Hepatocyte (in vitro differentiated cells): ENCODE measurements around the gene LIPA. TPM values are rescaled to one million over a fixed set of nuclear protein-coding genes. Genes with fewer than 3 reads are reported as not detected.

ENCODE experiments used
- DNase-seq: peaks from one replicate; pipeline ENCODE4 v3.0.0-alpha.2; 2016; ENCODE audit warnings: low spot score
- H2AFZ ChIP-seq: fragments of 200-600 bp; sonication (generic); 2 replicates; pipeline ENCODE4 v1.6.0; 2016; ENCODE audit warnings: antibody characterized with exemption, mild to moderate bottlenecking
- H3K27ac ChIP-seq: fragments of 200-600 bp; sonication (generic); 2 replicates; pipeline ENCODE4 v1.5.1; 2016; ENCODE audit warnings: mild to moderate bottlenecking
- H3K27me3 ChIP-seq: fragments of 200-600 bp; sonication (generic); 2 replicates; pipeline ENCODE4 v1.6.1; 2016
- H3K36me3 ChIP-seq: fragments of 200-600 bp; sonication (generic); replicated peaks from 2 replicates; pipeline ENCODE4 v1.5.1; 2016; ENCODE audit warnings: low read depth; ENCODE audit not compliant: insufficient read depth
- H3K4me1 ChIP-seq: fragments of 200-600 bp; sonication (generic); 2 replicates; pipeline ENCODE4 v1.5.1; 2016; ENCODE audit warnings: mild to moderate bottlenecking, moderate library complexity; ENCODE audit not compliant: insufficient read depth
- H3K4me2 ChIP-seq: fragments of 200-600 bp; sonication (generic); 2 replicates; pipeline ENCODE4 v1.6.0; 2016
- H3K4me3 ChIP-seq: fragments of 200-600 bp; sonication (generic); 2 replicates; pipeline ENCODE4 v1.5.1; 2016; ENCODE audit warnings: mild to moderate bottlenecking
- H3K79me2 ChIP-seq: fragments of 200-600 bp; sonication (generic); 2 replicates; pipeline ENCODE4 v1.6.0; 2017; ENCODE audit warnings: mild to moderate bottlenecking
- H3K9me2 ChIP-seq: fragments of 200-600 bp; sonication (generic); replicated peaks from 2 replicates; pipeline ENCODE4 v1.6.0; 2017; ENCODE audit warnings: mild to moderate bottlenecking; ENCODE audit not compliant: insufficient read depth
- H3K9me3 ChIP-seq: fragments of 200-600 bp; sonication (generic); 2 replicates; pipeline ENCODE4 v1.5.1; 2016; ENCODE audit warnings: low read depth, mild to moderate bottlenecking
- H4K20me1 ChIP-seq: fragments of 200-600 bp; sonication (generic); 2 replicates; pipeline ENCODE4 v1.6.0; 2016; ENCODE audit warnings: mild to moderate bottlenecking; ENCODE audit not compliant: insufficient read depth, poor library complexity, severe bottlenecking
- CTCF ChIP-seq: fragments of 200-600 bp; sonication (generic); IDR thresholded peaks from 2 replicates; pipeline ENCODE4 v1.5.1; 2016; ENCODE audit warnings: antibody characterized with exemption, mild to moderate bottlenecking; ENCODE audit not compliant: poor library complexity
- EZH2 ChIP-seq: fragments of 200-600 bp; sonication (generic); IDR thresholded peaks from 2 replicates; pipeline ENCODE4 v1.6.1; 2016; ENCODE audit warnings: antibody characterized with exemption, mild to moderate bottlenecking, borderline replicate concordance
- EZH2phosphoT487 ChIP-seq: fragments of 200-600 bp; sonication (generic); IDR thresholded peaks from one replicate; pipeline ENCODE4 v1.6.1; 2018; ENCODE audit warnings: antibody characterized with exemption, mild to moderate bottlenecking, low read depth, moderate library complexity; ENCODE audit not compliant: unreplicated experiment, severe bottlenecking
- WGBS: methylation state at CpG from one replicate; pipeline ENCODE4 v1.1.6; 2016; ENCODE audit warnings: low lambda C conversion rate; ENCODE audit errors: missing lambda C conversion rate; 5-methylcytosine and 5-hydroxymethylcytosine counted together
- polyA plus RNA-seq: library from polyadenylated mRNA; unstranded; fragments of >200 nt; fragmentation: Nextera tagmentation; extraction: Ambion mirVana; gene quantifications from 2 replicates; pipeline ENCODE4 v1.2.1, GENCODE V29; 2016
- total RNA-seq: library from RNA; depleted of rRNA; stranded (reverse); fragments of >200 nt; gene quantifications from 2 replicates; pipeline ENCODE4 v1.2.3, GENCODE V29; 2014

Gene LIPA
- total and polyA plus RNA-seq, 2 experiments from 2014 or later, result 144 to 148 TPM

GRCh38 chr10:89238956-89239644 lies 12.5 kb downstream of the LIPA start:
- WGBS, result 83% methylated on average over 5 of the region's 5 CpGs
- TF ChIP-seq EZH2phosphoT487 (no peak), CTCF (no peak), EZH2 (no peak)
- DNase-seq, result no peak
- H3K9me3 ChIP-seq, result no peaks in the 10 kb centered on the region
- no peaks in the 10 kb centered on the region for H3K9me2 ChIP-seq
- H2AFZ ChIP-seq, result no peak overlapping the region
- no peaks in the 10 kb centered on the region for H3K79me2 ChIP-seq
- no peak overlapping the region for H3K27ac ChIP-seq
- no peaks in the 10 kb centered on the region for H4K20me1 ChIP-seq
- H3K4me3 ChIP-seq, result no peak overlapping the region
- H3K4me1 ChIP-seq, result peaks cover 8% of the 10 kb centered on the region
- H3K27me3 ChIP-seq, result no peaks in the 10 kb centered on the region
- no peaks in the 10 kb centered on the region for H3K36me3 ChIP-seq
- H3K4me2 ChIP-seq, result no peak overlapping the region

GRCh38 chr10:89237849-89238248 lies 13.7 kb downstream of the LIPA start:
- no peak overlapping the region for H3K27ac ChIP-seq
- peaks cover 8% of the 10 kb centered on the region for H3K4me1 ChIP-seq
- no peaks in the 10 kb centered on the region for H3K9me3 ChIP-seq
- H3K4me3 ChIP-seq, result no peak overlapping the region
- no peak for TF ChIP-seq EZH2
- no peak for TF ChIP-seq EZH2phosphoT487
- TF ChIP-seq CTCF, result no peak
- no peak overlapping the region for H2AFZ ChIP-seq
- H3K36me3 ChIP-seq, result no peaks in the 10 kb centered on the region
- H3K27me3 ChIP-seq, result no peaks in the 10 kb centered on the region
- no peaks in the 10 kb centered on the region for H3K9me2 ChIP-seq
- H4K20me1 ChIP-seq, result no peaks in the 10 kb centered on the region
- DNase-seq, result no peak
- H3K4me2 ChIP-seq, result no peak overlapping the region
- no peaks in the 10 kb centered on the region for H3K79me2 ChIP-seq

GRCh38 chr10:89236226-89236797 lies 15.3 kb downstream of the LIPA start:
- WGBS, result 62% methylated on average over 4 of the region's 4 CpGs
- DNase-seq, result no peak
- Histone ChIP-seq H3K4me1 (no peaks in the 10 kb centered on the region), H3K79me2 (no peaks in the 10 kb centered on the region), H3K9me3 (no peaks in the 10 kb centered on the region), H2AFZ (no peak overlapping the region), H4K20me1 (no peaks in the 10 kb centered on the region), H3K27ac (no peak overlapping the region), H3K4me2 (no peak overlapping the region), H3K4me3 (no peak overlapping the region), H3K9me2 (no peaks in the 10 kb centered on the region), H3K27me3 (no peaks in the 10 kb centered on the region), H3K36me3 (no peaks in the 10 kb centered on the region)
- TF ChIP-seq EZH2 (no peak), CTCF (no peak), EZH2phosphoT487 (no peak)
